ENCODE measurements around the gene SPTBN1.

Gene SPTBN1

GRCh38 chr2:54628957-54629356 lies 172.8 kb downstream of the SPTBN1 start:
- Histone ChIP-seq H3K4me3 (ENCODE audit: low read length) (no peak overlapping the region), H3K9ac (ENCODE audit: low read length) (no peak overlapping the region), H3K27me3 (ENCODE audit: control insufficient read depth, insufficient read depth, low read length) (no peaks in the 10 kb centered on the region), H3K4me1 (ENCODE audit: control insufficient read depth, insufficient read depth, low read length) (peaks cover 2% of the 10 kb centered on the region), H3K27ac (ENCODE audit: low read depth, low read length) (no peak overlapping the region), H3K36me3 (ENCODE audit: control insufficient read depth, insufficient read depth, low read length) (peaks cover 68% of the 10 kb centered on the region)

- H3K9ac ChIP-seq (ENCODE audit: low read length): no peak overlapping the region
- no peak overlapping the region for H3K4me3 ChIP-seq (ENCODE audit: low read length)
- H3K36me3 ChIP-seq (ENCODE audit: control insufficient read depth, insufficient read depth, low read length): peaks cover 71% of the 10 kb centered on the region
- no peaks in the 10 kb centered on the region for H3K27me3 ChIP-seq (ENCODE audit: control insufficient read depth, insufficient read depth, low read length)
- peaks cover 7% of the 10 kb centered on the region for H3K4me1 ChIP-seq (ENCODE audit: control insufficient read depth, insufficient read depth, low read length)
- H3K27ac ChIP-seq (ENCODE audit: low read depth, low read length): no peak overlapping the region
Observed at GRCh38 chr2:54629390-54629789, 173.3 kb downstream of the SPTBN1 start.

- Histone ChIP-seq H3K36me3 (ENCODE audit: control insufficient read depth, insufficient read depth, low read length) (peaks cover 68% of the 10 kb centered on the region), H3K9ac (ENCODE audit: low read length) (no peak overlapping the region), H3K27ac (ENCODE audit: low read depth, low read length) (no peak overlapping the region), H3K4me3 (ENCODE audit: low read length) (no peak overlapping the region), H3K27me3 (ENCODE audit: control insufficient read depth, insufficient read depth, low read length) (no peaks in the 10 kb centered on the region), H3K4me1 (ENCODE audit: control insufficient read depth, insufficient read depth, low read length) (peaks cover 15% of the 10 kb centered on the region)
Observed at GRCh38 chr2:54629914-54630857, 174.1 kb downstream of the SPTBN1 start.

- Histone ChIP-seq H3K4me1 (ENCODE audit: control insufficient read depth, insufficient read depth, low read length) (peaks cover 19% of the 10 kb centered on the region), H3K9ac (ENCODE audit: low read length) (no peak overlapping the region), H3K4me3 (ENCODE audit: low read length) (no peak overlapping the region), H3K36me3 (ENCODE audit: control insufficient read depth, insufficient read depth, low read length) (peaks cover 64% of the 10 kb centered on the region), H3K27ac (ENCODE audit: low read depth, low read length) (no peak overlapping the region), H3K27me3 (ENCODE audit: control insufficient read depth, insufficient read depth, low read length) (no peaks in the 10 kb centered on the region)
Observed at GRCh38 chr2:54630858-54631497, 174.9 kb downstream of the SPTBN1 start.

GRCh38 chr2:54631755-54632154 lies 175.6 kb downstream of the SPTBN1 start:
- Histone ChIP-seq H3K4me3 (ENCODE audit: low read length) (no peak overlapping the region), H3K27me3 (ENCODE audit: control insufficient read depth, insufficient read depth, low read length) (no peaks in the 10 kb centered on the region), H3K4me1 (ENCODE audit: control insufficient read depth, insufficient read depth, low read length) (peaks cover 19% of the 10 kb centered on the region), H3K27ac (ENCODE audit: low read depth, low read length) (no peak overlapping the region), H3K36me3 (ENCODE audit: control insufficient read depth, insufficient read depth, low read length) (peaks cover 56% of the 10 kb centered on the region), H3K9ac (ENCODE audit: low read length) (no peak overlapping the region)

- no peak overlapping the region for H3K9ac ChIP-seq (ENCODE audit: low read length)
- H3K4me1 ChIP-seq (ENCODE audit: control insufficient read depth, insufficient read depth, low read length): peaks cover 19% of the 10 kb centered on the region
- H3K36me3 ChIP-seq (ENCODE audit: control insufficient read depth, insufficient read depth, low read length): peaks cover 50% of the 10 kb centered on the region
- peak overlapping the region; percentile 30 for H3K27ac ChIP-seq (ENCODE audit: low read depth, low read length)
- H3K4me3 ChIP-seq (ENCODE audit: low read length): no peak overlapping the region
- no peaks in the 10 kb centered on the region for H3K27me3 ChIP-seq (ENCODE audit: control insufficient read depth, insufficient read depth, low read length)
Observed at GRCh38 chr2:54632733-54633692, 176.9 kb downstream of the SPTBN1 start.

- no peaks in the 10 kb centered on the region for H3K27me3 ChIP-seq (ENCODE audit: control insufficient read depth, insufficient read depth, low read length)
- peaks cover 19% of the 10 kb centered on the region for H3K4me1 ChIP-seq (ENCODE audit: control insufficient read depth, insufficient read depth, low read length)
- H3K36me3 ChIP-seq (ENCODE audit: control insufficient read depth, insufficient read depth, low read length): peaks cover 40% of the 10 kb centered on the region
- peak overlapping the region; percentile 62 for H3K27ac ChIP-seq (ENCODE audit: low read depth, low read length)
- H3K4me3 ChIP-seq (ENCODE audit: low read length): no peak overlapping the region
- H3K9ac ChIP-seq (ENCODE audit: low read length): no peak overlapping the region
Observed at GRCh38 chr2:54634021-54634420, 177.9 kb downstream of the SPTBN1 start.

- Histone ChIP-seq H3K4me3 (ENCODE audit: low read length) (peak overlapping the region; percentile 6), H3K4me1 (ENCODE audit: control insufficient read depth, insufficient read depth, low read length) (peaks cover 19% of the 10 kb centered on the region), H3K27me3 (ENCODE audit: control insufficient read depth, insufficient read depth, low read length) (no peaks in the 10 kb centered on the region), H3K36me3 (ENCODE audit: control insufficient read depth, insufficient read depth, low read length) (peaks cover 35% of the 10 kb centered on the region), H3K27ac (ENCODE audit: low read depth, low read length) (peak overlapping the region; percentile 62), H3K9ac (ENCODE audit: low read length) (no peak overlapping the region)
Observed at GRCh38 chr2:54634564-54635511, 178.7 kb downstream of the SPTBN1 start.

- no peak overlapping the region for H3K9ac ChIP-seq (ENCODE audit: low read length)
- peaks cover 31% of the 10 kb centered on the region for H3K36me3 ChIP-seq (ENCODE audit: control insufficient read depth, insufficient read depth, low read length)
- H3K27me3 ChIP-seq (ENCODE audit: control insufficient read depth, insufficient read depth, low read length): no peaks in the 10 kb centered on the region
- peaks cover 19% of the 10 kb centered on the region for H3K4me1 ChIP-seq (ENCODE audit: control insufficient read depth, insufficient read depth, low read length)
- H3K4me3 ChIP-seq (ENCODE audit: low read length): no peak overlapping the region
- H3K27ac ChIP-seq (ENCODE audit: low read depth, low read length): peak overlapping the region; percentile 62
Observed at GRCh38 chr2:54635554-54636152, 179.5 kb downstream of the SPTBN1 start.

- Histone ChIP-seq H3K4me3 (ENCODE audit: low read length) (no peak overlapping the region), H3K9ac (ENCODE audit: low read length) (no peak overlapping the region), H3K4me1 (ENCODE audit: control insufficient read depth, insufficient read depth, low read length) (peaks cover 19% of the 10 kb centered on the region), H3K27me3 (ENCODE audit: control insufficient read depth, insufficient read depth, low read length) (no peaks in the 10 kb centered on the region), H3K36me3 (ENCODE audit: control insufficient read depth, insufficient read depth, low read length) (peaks cover 22% of the 10 kb centered on the region), H3K27ac (ENCODE audit: low read depth, low read length) (no peak overlapping the region)
Observed at GRCh38 chr2:54636415-54637139, 180.4 kb downstream of the SPTBN1 start.

Data from rectal smooth muscle tissue (tissue), 1 donor.